Inflammatory macrophage (primary cell): ENCODE data around the gene DHX9.

Experiments used
- DNase-seq, 2 donors: peaks; one replicate each; pipeline ENCODE4 v3.0.0-alpha.2; 2020 to 2022

Gene DHX9

DNA sequence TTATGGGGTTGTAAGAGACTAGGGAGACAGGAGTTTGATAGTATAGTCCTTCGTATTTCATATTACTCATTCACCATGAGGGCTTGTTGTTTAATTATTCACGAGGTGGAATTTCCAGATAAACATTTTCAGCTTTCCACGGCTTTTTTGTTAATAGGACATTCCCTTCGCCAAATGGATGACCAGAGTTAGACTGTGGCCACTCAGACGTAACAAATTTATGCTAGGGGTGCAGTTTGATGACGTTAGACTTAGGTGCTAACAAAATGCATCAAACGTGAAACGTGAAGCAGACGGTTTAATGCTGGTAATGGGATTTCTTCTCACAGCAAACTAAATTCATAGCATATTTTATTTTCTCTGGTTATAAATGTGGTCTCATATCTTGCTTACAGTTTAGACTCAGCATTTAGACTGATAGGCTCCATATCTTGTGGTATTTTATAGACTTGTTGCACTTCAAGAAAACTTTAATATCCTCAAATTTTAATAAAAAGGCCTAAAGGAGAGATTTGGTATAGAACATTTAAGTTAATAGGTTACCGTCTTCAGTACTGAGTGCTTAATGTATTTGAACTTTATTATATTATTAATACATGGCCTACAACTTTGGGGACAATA is 2.3 kb downstream of the DHX9 start:
- no peak for DNase-seq

GRCh38 chr1:182842265-182842664 is 3.1 kb downstream of the DHX9 start:
- no peak for DNase-seq

DNA sequence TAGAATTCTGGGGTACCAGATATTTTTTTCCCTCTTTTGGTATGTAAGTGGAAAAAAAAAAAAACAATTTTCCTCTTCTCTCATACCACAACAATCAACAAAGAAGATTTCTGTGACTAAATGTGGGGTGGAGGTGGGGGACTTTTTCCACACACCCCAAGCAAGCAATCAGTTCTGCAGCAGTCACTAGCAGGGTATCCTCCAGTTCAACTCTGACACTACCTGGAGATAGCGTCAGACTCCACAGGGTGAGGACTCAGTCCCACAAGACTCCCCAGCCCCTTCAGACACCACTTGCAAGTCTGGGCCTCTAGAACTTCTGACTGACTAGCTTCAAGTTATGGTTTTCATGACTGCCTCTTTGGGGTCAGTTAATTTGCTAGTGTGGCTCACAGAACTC is 6.2 kb downstream of the DHX9 start:
- DNase-seq, result no peak

DNA sequence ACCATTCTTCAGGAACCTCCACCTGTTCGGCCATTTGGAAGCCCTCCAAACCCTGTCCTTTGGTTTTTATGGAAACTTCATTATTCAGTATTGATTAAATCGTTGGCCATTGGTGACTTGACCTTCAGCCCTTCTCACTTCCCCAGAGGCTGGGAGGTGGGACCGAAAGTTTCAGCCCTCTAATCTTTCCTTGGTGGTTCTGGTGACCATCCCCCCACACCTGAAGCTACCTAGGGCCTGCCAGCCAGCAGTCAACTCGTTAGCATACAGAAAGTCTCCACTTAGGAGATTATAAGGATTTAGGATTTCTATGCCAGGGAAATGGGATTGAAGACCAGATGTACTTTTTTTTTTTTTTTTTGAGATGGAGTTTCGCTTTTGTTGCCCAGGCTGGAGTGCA is 6.7 kb downstream of the DHX9 start:
- no peak for DNase-seq

DNA sequence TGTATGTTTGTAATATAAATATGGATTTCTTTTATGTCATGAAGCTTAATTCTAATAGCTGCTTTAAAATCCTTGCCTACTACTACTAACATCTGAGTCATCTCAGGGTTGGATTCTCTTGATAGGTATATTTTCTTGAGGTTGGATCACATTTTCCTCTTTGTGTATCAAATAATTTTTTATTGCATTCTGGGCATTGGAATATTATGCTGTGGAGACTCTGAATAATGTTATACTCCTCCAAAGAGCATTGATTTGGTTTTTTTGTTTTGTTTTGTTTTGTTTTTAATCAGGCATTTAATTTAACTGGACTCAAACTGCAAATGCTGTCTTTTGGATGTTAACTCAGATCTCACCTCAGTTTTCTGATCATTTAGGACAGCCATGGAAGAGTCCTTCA is 8.0 kb downstream of the DHX9 start:
- no peak for DNase-seq

GRCh38 chr1:182848736-182849135 is 9.6 kb downstream of the DHX9 start:
- DNase-seq, result no peak

GRCh38 chr1:182850319-182850718 is 11.2 kb downstream of the DHX9 start:
- no peak for DNase-seq

DNA sequence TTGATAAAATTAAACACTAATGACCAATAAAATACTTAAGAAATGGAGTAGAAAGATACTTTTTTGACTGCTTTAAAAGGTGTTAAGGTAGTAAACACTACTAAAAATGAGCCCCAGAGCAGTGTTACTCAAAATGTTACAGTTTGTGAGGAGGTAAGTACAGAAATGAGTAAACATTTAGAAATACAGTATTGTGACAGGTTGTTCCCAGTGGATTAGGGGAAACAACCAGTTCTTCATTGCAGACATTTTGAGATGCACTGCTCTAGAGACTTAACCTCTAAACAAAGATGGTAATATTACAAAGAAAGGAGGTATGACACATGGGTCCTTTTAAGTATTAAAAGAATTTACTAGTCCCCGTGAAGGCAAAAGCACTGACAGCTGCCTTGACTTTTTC is 12.7 kb downstream of the DHX9 start:
- no peak for DNase-seq

GRCh38 chr1:182855911-182856310 is 16.8 kb downstream of the DHX9 start:
- no peak for DNase-seq

DNA sequence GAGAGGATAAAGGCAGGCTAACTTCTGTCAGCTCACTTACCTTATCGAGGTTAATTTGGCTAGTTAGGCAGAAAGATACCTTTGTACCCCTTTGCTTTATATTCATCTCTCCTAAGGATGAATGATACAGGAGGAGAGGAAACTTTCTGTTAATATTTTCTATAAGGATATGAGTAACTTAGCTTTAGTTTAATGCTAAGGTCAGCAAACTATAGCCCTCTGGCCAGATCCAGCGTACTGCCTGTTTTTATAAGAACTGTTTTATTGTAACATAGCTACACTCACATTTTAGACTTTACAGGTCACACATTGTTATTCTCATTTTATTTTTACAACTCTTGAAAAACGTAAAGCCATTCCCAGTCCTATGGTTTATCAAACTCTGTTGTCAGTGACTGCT is 18.1 kb downstream of the DHX9 start:
- DNase-seq, result no peak

- no peak for DNase-seq
Observed at GRCh38 chr1:182860658-182861057, 21.5 kb downstream of the DHX9 start.

DNA sequence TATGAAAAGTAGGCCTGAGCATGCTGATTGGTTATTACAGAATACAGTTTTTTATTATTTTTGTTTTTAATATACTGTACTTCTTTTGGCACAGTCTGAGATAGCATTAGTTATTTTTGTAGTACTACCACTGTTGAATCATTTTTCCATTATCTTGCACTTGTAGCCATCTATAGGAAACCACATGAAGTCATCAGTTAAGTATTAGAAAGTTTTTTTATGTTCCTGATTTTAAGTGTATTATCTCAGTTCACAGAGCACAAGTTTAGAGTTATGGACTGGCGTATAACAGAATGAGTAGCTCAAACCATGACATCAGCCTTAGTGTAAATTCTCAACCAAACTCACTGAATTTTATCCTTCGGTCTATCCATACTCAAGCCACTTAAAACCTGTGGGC is 22.8 kb downstream of the DHX9 start:
- DNase-seq, result no peak

- no peak for DNase-seq
Observed at GRCh38 chr1:182862827-182863226, 23.7 kb downstream of the DHX9 start.

GRCh38 chr1:182863940-182864339 is 24.8 kb downstream of the DHX9 start:
- no peak for DNase-seq

- no peak for DNase-seq
Observed at GRCh38 chr1:182867861-182868260, 28.7 kb downstream of the DHX9 start.

DNA sequence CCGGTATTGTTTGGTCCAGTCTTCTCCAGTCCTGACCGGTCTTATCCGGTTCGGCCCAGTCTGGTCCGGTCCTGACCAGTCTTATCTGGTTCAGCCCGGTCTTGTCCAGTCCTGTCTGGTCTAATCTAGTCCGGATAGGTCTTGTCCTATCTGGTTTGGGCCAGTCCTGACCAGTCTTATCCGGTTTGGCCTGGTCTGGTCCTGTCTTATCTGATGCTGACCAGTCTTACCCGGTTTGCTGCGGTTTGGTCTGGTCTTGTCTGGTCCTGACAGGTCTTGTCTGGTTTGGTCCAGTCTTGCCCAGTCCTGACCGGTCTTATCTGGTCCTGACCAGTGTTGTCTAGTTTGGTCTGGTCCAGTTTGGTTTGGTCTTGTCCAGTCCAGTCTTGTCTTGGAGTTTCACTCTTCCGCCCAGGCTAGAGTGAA is 30.1 kb downstream of the DHX9 start:
- DNase-seq, result no peak

- no peak for DNase-seq
Observed at GRCh38 chr1:182872881-182873280, 33.7 kb downstream of the DHX9 start.

- DNase-seq, result no peak
Observed at GRCh38 chr1:182875889-182876288, 36.7 kb downstream of the DHX9 start.

GRCh38 chr1:182877331-182877730 is 38.2 kb downstream of the DHX9 start:
- no peak for DNase-seq

DNA sequence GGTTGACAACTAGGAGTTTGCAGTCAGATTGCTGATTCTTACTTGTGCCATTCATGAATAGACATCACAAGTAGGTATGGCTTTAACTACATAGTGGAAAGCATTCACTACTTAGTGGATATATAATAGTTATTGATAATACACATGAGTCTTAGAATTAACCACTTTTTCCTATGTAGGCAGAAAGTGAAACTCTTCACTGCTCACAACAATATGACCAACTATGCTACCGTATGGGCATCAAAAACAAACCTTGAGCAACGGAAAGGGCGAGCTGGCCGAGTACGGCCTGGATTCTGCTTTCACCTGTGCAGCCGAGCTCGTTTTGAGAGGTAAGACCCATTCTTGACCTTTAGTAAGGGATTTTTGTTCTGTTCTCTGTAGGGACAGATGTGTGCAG is 38.7 kb downstream of the DHX9 start:
- no peak for DNase-seq

DNA sequence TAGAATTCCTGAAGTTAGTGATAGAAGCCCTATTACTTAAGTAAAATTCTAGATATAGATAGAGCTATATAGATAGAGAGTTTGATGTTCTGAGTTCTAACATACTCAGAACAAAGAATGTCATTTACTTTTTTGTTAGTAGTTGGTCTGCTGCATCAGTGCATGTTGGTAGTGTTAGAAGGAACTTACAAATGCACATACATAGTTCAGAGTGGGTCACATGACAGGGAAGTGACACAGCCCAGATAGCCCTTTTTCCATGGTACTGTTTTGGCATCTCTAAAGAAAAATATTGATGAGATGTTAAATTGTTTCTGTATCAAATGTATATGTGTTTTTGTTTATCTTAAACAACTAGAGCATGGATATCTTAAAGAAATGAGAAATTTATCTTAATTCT is 45.7 kb downstream of the DHX9 start:
- no peak for DNase-seq

GRCh38 chr1:182885591-182885990 is 46.4 kb downstream of the DHX9 start:
- no peak for DNase-seq

DNA sequence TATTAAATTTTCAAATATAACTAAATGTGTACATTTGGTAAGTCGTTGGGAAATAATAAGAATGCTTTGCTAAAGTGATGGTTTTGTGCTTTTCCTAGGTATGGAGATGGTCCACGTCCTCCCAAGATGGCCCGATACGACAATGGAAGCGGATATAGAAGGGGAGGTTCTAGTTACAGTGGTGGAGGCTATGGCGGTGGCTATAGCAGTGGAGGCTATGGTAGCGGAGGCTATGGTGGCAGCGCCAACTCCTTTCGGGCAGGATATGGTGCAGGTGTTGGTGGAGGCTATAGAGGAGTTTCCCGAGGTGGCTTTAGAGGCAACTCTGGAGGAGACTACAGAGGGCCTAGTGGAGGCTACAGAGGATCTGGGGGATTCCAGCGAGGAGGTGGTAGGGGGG is 47.8 kb downstream of the DHX9 start:
- DNase-seq, result no peak

DNA sequence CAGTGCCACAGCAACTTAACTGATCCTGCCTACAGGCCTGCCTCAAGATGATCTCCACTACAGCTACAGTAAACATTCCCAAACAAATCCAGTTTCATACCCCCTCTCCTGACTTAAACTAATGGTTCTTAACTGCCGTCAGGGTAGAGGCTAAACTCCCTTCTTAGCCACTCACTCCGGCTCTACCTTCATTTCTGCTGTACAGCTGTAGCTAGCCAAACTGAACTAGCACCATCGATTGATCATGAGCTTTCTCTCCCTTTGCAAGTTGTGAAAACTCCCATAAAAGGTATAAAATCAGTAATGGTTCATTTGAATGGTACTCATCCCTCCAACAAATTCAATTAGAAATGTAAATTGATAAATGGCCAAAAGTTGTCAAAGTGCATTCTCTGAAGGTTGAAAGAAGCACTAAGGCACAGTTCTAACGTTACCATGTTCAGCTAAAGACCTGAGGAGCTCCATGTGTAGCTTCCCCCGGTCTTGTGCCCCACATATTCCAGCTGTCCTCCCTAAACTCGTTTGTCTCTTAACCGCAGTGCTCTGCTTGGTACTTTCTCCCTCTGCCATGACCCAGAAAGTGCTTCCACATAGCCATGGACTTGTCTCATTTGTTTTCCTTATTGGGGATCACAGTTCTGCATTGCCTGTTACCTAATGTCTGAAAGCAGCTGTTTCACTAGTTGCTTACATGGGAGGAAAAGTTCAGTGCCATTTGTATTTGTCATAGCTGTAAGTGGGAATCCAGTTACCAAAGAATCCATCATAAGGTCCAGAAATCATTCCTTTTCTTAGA is 49.8 kb downstream of the DHX9 start:
- DNase-seq, result no peak

DNA sequence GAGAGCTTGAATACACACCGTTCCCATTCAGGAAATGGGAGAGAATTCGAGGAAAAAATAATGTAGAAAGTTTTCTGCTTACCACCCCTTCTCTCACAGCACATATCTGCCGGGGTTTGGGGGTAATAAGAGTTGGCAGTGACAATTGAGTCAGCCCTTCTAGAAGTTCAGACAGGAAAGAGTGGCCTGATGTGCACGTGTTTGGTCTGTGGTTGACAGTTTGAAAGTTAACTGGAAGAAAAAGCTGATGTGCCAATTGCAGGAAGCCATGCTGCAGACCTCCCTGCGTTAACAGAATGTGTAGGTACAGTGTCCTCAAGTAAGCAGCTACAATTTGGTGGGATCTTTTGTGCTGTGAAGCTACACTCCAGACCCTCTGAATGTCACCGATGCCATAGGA is 50.9 kb downstream of the DHX9 start:
- DNase-seq, result peak; percentile 8
